PC-3 (cell line): ENCODE data around the gene GABBR1. TPM values are rescaled to one million over a fixed set of nuclear protein-coding genes. Genes with fewer than 3 reads are reported as not detected.

Experiments
- ATAC-seq: fragments of 200-7000 bp; cut with Tn5 transposase; 2 replicates; pipeline ENCODE4 v1.9.1; 2020; ENCODE audit warnings: mild to moderate bottlenecking, moderate library complexity
- BruUV-seq: library from RNA; stranded (reverse); fragments of 400-500 nt; replicated peaks from 2 replicates; lab custom pipeline; 2021; lab: Mats Ljungman, UMichigan
- CTCF ChIA-PET: fragments of 300-600 bp; sonication (Branson Sonifier 250); formaldehyde crosslinking; loops from one replicate; lab custom pipeline; 2022; ENCODE audit warnings: antibody characterized with exemption; lab: Charles Lee
- POLR2A ChIA-PET: fragments of 300-600 bp; sonication (Branson Sonifier 250); formaldehyde crosslinking; loops from one replicate; lab custom pipeline; 2022; ENCODE audit warnings: antibody characterized with exemption; ENCODE audit not compliant: unreplicated experiment; lab: Charles Lee
- DNase-seq: peaks from one replicate; pipeline ENCODE4 v3.0.0-alpha.2; 2015
- H2AFZ ChIP-seq: fragments of 300-600 bp; sonication (generic); 2 replicates; pipeline ENCODE4 v1.6.0; 2016; ENCODE audit warnings: antibody characterized with exemption, low read length
- H3F3A ChIP-seq: fragments of 300-600 bp; sonication (generic); one replicate; pipeline ENCODE4 v1.6.0; 2017; ENCODE audit warnings: antibody characterized with exemption, low read length, control low read depth, mild to moderate bottlenecking; ENCODE audit not compliant: unreplicated experiment
- H3K27ac ChIP-seq: fragments of 300-600 bp; sonication (generic); 2 replicates; pipeline ENCODE4 v1.5.1; 2016; ENCODE audit warnings: mild to moderate bottlenecking, low read length
- H3K27me3 ChIP-seq: fragments of 300-600 bp; sonication (generic); 2 replicates; pipeline ENCODE4 v1.6.1; 2016; ENCODE audit warnings: low read length, mixed read lengths
- H3K36me3 ChIP-seq: fragments of 300-600 bp; sonication (generic); 2 replicates; pipeline ENCODE4 v1.6.1; 2016; ENCODE audit warnings: low read depth, mixed run types, low read length, mixed read lengths
- H3K4me1 ChIP-seq: fragments of 300-600 bp; sonication (generic); 2 replicates; pipeline ENCODE4 v1.5.1; 2016; ENCODE audit warnings: low read length; ENCODE audit not compliant: insufficient read depth
- H3K4me2 ChIP-seq: fragments of 300-600 bp; sonication (generic); 2 replicates; pipeline ENCODE4 v1.6.0; 2016; ENCODE audit warnings: low read length
- H3K4me3 ChIP-seq: fragments of 300-600 bp; sonication (generic); 2 replicates; pipeline ENCODE4 v1.5.1; 2016; ENCODE audit warnings: mild to moderate bottlenecking, low read length, mixed read lengths
- H3K79me2 ChIP-seq: fragments of 300-600 bp; sonication (generic); 2 replicates; pipeline ENCODE4 v1.6.1; 2017; ENCODE audit warnings: low read length, mixed read lengths
- H3K9ac ChIP-seq: fragments of 300-600 bp; sonication (generic); 2 replicates; pipeline ENCODE4 v1.6.0; 2016; ENCODE audit warnings: mild to moderate bottlenecking, low read length
- H3K9me2 ChIP-seq: fragments of 300-600 bp; sonication (generic); replicated peaks from 2 replicates; pipeline ENCODE4 v1.6.1; 2016; ENCODE audit warnings: mixed run types, low read length, mixed read lengths
- H3K9me3 ChIP-seq: fragments of 300-600 bp; sonication (generic); 2 replicates; pipeline ENCODE4 v1.6.1; 2016; ENCODE audit warnings: low read length, mixed read lengths
- H4K20me1 ChIP-seq: fragments of 300-600 bp; sonication (generic); 2 replicates; pipeline ENCODE4 v1.6.1; 2016; ENCODE audit warnings: low read length, mixed read lengths
- EZH2 ChIP-seq: fragments of 300-600 bp; sonication (generic); IDR thresholded peaks from one replicate; pipeline ENCODE4 v1.6.1; 2017; ENCODE audit warnings: antibody characterized with exemption, mild to moderate bottlenecking, low read length; ENCODE audit not compliant: unreplicated experiment
- EZH2phosphoT487 ChIP-seq: fragments of 300-600 bp; sonication (generic); IDR thresholded peaks from 2 replicates; pipeline ENCODE4 v1.6.1; 2018; ENCODE audit warnings: mild to moderate bottlenecking, antibody characterized with exemption, low read length, borderline replicate concordance
- intact Hi-C: fragments of 100-400 bp; cut with micrococcal nuclease; formaldehyde crosslinking; loops from 2 replicates; pipeline ENCODE4 v1.9.0; 2023
- total RNA-seq: library from RNA; depleted of rRNA; stranded (reverse); fragments of >200 nt; gene quantifications from 2 replicates; pipeline ENCODE4 v1.2.3, GENCODE V29; 2014
- TF ChIP-seq, protein P1 (sequence below): fragments of 300-600 bp; sonication (generic); conservative IDR thresholded peaks from 2 replicates; pipeline ENCODE4 v1.5.1; 2017; ENCODE audit warnings: antibody characterized with exemption, low read depth, mild to moderate bottlenecking, low read length

Gene GABBR1
- total RNA-seq, 1 experiment from 2014 or later: 5.5 TPM

DNA sequence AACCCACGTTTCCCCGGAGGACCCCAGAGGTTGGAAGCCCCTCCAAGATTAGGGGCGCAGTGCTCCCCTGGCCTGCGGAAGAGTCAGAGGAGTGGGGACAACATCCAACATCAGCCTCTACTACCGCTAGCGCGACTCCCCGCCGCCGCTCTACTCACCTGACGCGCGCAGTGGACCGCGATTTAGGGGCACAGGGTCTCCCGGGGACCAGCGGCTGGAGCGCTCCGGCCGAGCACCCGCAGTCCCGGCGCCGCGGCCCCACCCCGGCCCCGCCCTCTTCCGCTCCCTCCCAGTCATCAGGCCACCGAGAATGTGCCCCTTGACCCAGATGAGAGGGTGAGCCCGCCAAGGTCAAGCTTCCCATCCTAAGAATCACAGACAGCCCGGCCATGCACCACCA is 47.9 kb upstream of the GABBR1 start, which contains the start of gene ZFP57:
TSS of gene ZFP57 (minus strand) at position 249 of the 400 bp plus-strand sequence. CDS start 4,149 bp downstream, outside the sequence.
- Histone ChIP-seq H3K4me1 (peaks cover 16% of the 10 kb centered on the region), H3K27ac (no peak within 1 kb of the TSS), H3F3A (no peaks in the 10 kb centered on the region), H3K9ac (no peak within 1 kb of the TSS), H3K36me3 (no peaks in the 10 kb centered on the region), H2AFZ (no peak within 1 kb of the TSS), H4K20me1 (no peaks in the 10 kb centered on the region), H3K4me3 (no peak within 1 kb of the TSS), H3K27me3 (no peaks in the 10 kb centered on the region), H3K79me2 (no peaks in the 10 kb centered on the region), H3K9me2 (no peaks in the 10 kb centered on the region), H3K4me2 (no peak within 1 kb of the TSS), H3K9me3 (no peaks in the 10 kb centered on the region)
- intact Hi-C loops: no loop called here
- DNase-seq (no peak), ATAC-seq (no peak)
- no TSS peak for BruUV-seq
- ChIA-PET POLR2A (no interaction called here), CTCF (no interaction called here)
- TF ChIP-seq EZH2: no peak
- TF ChIP-seq, protein P1, sequence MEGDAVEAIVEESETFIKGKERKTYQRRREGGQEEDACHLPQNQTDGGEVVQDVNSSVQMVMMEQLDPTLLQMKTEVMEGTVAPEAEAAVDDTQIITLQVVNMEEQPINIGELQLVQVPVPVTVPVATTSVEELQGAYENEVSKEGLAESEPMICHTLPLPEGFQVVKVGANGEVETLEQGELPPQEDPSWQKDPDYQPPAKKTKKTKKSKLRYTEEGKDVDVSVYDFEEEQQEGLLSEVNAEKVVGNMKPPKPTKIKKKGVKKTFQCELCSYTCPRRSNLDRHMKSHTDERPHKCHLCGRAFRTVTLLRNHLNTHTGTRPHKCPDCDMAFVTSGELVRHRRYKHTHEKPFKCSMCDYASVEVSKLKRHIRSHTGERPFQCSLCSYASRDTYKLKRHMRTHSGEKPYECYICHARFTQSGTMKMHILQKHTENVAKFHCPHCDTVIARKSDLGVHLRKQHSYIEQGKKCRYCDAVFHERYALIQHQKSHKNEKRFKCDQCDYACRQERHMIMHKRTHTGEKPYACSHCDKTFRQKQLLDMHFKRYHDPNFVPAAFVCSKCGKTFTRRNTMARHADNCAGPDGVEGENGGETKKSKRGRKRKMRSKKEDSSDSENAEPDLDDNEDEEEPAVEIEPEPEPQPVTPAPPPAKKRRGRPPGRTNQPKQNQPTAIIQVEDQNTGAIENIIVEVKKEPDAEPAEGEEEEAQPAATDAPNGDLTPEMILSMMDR: no peak
- no peak for TF ChIP-seq EZH2phosphoT487

DNA sequence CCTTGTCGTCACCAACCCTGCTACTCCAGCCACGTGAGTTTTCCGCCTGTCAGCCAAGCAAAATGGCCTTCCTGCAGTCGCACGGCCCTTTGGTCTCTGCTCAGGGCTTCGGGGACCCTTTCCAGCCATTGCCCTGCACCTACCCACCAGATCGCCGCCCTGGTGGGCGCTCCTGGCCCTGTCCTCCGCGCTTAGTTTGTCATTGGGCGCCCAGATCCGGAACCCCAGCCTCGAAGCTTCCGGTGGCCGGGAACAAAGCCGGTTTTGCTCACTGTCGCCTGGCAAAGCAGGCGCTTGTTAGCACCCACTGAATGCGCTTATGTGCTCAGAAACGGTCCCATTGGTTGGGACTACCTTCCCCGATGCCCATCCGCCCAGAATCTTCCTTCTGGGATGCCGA is 47.4 kb upstream of the GABBR1 start:
- no peak for ATAC-seq
- intact Hi-C loops: no loop called here
- H3K9me2 ChIP-seq: no peaks in the 10 kb centered on the region
- H3K27ac ChIP-seq: no peak overlapping the region
- ChIA-PET POLR2A (no interaction called here), CTCF (no interaction called here)
- H3K9me3 ChIP-seq: no peaks in the 10 kb centered on the region
- H4K20me1 ChIP-seq: no peaks in the 10 kb centered on the region
- H2AFZ ChIP-seq: no peak overlapping the region
- no peaks in the 10 kb centered on the region for H3F3A ChIP-seq
- no peak overlapping the region for H3K9ac ChIP-seq
- peaks cover 16% of the 10 kb centered on the region for H3K4me1 ChIP-seq
- no peak overlapping the region for H3K4me2 ChIP-seq
- no peak for DNase-seq
- BruUV-seq: no TSS peak
- no peak for TF ChIP-seq EZH2phosphoT487
- TF ChIP-seq, protein P1: no peak
- TF ChIP-seq EZH2: no peak
- no peak overlapping the region for H3K4me3 ChIP-seq
- no peaks in the 10 kb centered on the region for H3K36me3 ChIP-seq
- H3K79me2 ChIP-seq: no peaks in the 10 kb centered on the region
- H3K27me3 ChIP-seq: no peaks in the 10 kb centered on the region

DNA sequence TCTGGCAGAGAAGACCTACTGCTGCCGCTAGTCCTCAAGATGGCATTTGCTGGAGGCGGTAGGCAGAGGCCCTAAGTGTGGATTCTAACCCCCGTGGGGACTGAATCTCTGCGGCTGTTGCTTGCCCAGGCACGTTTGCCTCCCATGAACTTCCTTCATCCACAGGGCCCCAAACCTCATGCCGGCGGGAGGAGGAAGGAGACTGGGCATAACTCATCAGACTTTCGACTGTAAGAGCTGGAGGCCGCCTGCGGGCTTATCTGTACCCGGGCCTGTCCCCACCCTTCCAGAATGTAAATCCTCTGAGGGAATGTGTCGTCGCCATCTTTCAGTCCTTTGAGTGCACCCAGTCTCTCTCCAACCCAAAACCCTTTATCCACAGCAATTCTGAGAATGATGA is 47.0 kb upstream of the GABBR1 start:
- Histone ChIP-seq H3F3A (no peaks in the 10 kb centered on the region), H3K9me3 (no peaks in the 10 kb centered on the region), H3K9ac (no peak overlapping the region), H3K4me3 (no peak overlapping the region), H3K4me1 (peaks cover 16% of the 10 kb centered on the region), H3K36me3 (no peaks in the 10 kb centered on the region), H3K27ac (no peak overlapping the region), H3K9me2 (no peaks in the 10 kb centered on the region), H3K79me2 (no peaks in the 10 kb centered on the region), H3K4me2 (no peak overlapping the region), H4K20me1 (no peaks in the 10 kb centered on the region), H3K27me3 (no peaks in the 10 kb centered on the region), H2AFZ (no peak overlapping the region)
- ATAC-seq (no peak), DNase-seq (no peak)
- no peak for TF ChIP-seq EZH2phosphoT487
- no peak for TF ChIP-seq EZH2
- TF ChIP-seq, protein P1: no peak
- no TSS peak for BruUV-seq
- ChIA-PET CTCF (no interaction called here), POLR2A (no interaction called here)
- intact Hi-C loops: no loop called here
